SU-DHL-6 (cell line): ENCODE results near the gene TSPO.

ENCODE experiments used
- EZH2phosphoT487 ChIP-seq: fragments of 200-600 bp; sonication (generic), shearing (Covaris generic); conservative IDR thresholded peaks from 2 replicates; pipeline ENCODE4 v1.6.1; 2018; ENCODE audit warnings: mild to moderate bottlenecking, antibody characterized with exemption, low read length, moderate library complexity, mixed read lengths
- TF ChIP-seq, protein P1 (sequence below): fragments of 200-600 bp; sonication (generic); IDR thresholded peaks from one replicate; pipeline ENCODE4 v1.5.1; 2017; ENCODE audit warnings: antibody characterized with exemption, mild to moderate bottlenecking, low read length, moderate library complexity; ENCODE audit not compliant: insufficient read depth, poor library complexity, severe bottlenecking

DNA sequence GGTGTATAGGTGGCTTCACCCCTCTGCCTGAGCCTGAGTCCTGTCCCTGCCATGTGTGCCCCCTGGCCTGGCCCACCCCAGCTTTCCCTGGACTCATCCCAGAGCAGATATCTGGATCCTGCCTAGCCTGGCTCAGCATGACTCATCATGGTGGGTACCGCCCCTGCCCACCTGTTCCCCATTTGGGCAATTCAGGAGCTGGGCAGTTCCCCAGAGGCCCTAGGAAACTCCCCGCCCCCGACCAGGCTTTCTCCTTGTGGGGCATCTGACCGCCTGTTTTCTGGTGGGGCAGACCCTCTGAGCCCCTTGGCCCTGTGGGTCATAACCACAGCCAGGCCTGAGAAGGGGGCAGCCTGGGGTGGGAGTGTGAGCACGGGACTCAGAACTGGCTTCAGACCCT lies 4.4 kb downstream of the TSPO start:
- TF ChIP-seq, protein P1, sequence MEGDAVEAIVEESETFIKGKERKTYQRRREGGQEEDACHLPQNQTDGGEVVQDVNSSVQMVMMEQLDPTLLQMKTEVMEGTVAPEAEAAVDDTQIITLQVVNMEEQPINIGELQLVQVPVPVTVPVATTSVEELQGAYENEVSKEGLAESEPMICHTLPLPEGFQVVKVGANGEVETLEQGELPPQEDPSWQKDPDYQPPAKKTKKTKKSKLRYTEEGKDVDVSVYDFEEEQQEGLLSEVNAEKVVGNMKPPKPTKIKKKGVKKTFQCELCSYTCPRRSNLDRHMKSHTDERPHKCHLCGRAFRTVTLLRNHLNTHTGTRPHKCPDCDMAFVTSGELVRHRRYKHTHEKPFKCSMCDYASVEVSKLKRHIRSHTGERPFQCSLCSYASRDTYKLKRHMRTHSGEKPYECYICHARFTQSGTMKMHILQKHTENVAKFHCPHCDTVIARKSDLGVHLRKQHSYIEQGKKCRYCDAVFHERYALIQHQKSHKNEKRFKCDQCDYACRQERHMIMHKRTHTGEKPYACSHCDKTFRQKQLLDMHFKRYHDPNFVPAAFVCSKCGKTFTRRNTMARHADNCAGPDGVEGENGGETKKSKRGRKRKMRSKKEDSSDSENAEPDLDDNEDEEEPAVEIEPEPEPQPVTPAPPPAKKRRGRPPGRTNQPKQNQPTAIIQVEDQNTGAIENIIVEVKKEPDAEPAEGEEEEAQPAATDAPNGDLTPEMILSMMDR, result no peak
- no peak for TF ChIP-seq EZH2phosphoT487
